NCI-H1092 treated with DMSO at 0.1 percent for 48 hours (cell line): ENCODE data around the gene AIF1L.
"Not testable (repeated sequence)": the region's sequence is repeated elsewhere in the genome, so short reads cannot be mapped to it uniquely, and the experiment has no call there.

Experiments used
- DNase-seq: peaks from one replicate; lab custom pipeline; 2025; lab: John Stamatoyannopoulos, UW

AIF1L gene

DNA sequence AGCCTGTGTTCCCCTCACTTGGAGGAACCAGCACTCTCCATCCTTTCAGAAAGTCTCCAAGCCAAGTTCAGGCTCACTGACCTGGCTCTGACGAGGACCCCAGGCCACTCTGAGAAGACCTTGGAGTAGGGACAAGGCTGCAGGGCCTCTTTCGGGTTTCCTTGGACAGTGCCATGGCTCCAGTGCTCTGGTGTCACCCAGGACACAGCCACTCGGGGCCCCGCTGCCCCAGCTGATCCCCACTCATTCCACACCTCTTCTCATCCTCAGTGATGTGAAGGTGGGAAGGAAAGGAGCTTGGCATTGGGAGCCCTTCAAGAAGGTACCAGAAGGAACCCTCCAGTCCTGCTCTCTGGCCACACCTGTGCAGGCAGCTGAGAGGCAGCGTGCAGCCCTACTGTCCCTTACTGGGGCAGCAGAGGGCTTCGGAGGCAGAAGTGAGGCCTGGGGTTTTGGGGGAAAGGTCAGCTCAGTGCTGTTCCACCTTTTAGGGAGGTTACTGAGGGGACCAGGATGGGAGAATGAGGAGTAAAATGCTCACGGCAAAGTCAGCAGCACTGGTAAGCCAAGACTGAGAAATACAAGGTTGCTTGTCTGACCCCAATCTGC, 24.4 kb downstream of the AIF1L start:
- DNase-seq, result no peak

- no peak for DNase-seq
These were observed 25.0 kb downstream of the AIF1L start for GRCh38 chr9:131121346-131121745.

- no peak for DNase-seq
These were observed 25.8 kb downstream of the AIF1L start for GRCh38 chr9:131122158-131122557.

GRCh38 chr9:131125038-131125287, 28.6 kb downstream of the AIF1L start:
- no peak for DNase-seq

DNA sequence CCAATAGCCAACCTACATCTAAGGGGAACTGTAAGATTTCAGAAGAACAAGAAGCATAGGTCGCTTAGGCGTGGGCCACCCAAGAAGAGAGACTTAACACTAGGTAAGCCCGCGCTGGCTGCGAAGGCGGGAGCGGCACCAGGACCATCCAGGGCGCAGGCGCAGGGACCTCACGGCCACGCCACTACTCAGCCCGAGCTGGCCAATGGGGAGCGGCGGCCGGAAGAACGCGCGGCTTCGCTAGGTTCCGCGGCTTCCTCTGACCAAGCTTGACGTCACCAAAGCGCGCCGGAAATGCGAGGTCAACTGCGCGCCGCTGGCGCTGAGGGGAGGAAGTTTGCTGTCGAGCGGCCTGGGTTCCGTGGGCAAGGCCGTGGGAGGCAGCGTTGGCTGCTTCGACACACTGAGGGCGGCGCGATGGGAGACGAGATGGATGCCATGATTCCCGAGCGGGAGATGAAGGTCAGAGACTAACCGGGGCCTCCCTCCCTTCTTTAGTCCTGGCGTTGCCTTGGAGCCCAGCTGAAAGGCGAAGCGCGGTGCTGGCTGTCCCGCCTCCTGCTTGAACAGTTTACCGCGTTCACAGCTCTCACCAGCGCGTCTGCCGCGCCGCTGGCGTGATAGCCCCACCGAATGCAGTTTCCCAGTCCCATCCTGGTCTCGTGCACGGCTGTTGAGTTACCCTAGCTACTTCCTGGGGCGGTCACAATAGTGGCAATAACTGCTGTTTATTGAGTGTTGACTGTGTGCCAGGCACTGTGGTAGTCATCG, 29.1 kb downstream of the AIF1L start, which contains the start of gene NUP214:
NUP214 (plus strand) TSS at position 299 of the 771 bp plus-strand sequence; CDS start at position 418, 119 bp downstream.
- peak; percentile 95 for DNase-seq

DNA sequence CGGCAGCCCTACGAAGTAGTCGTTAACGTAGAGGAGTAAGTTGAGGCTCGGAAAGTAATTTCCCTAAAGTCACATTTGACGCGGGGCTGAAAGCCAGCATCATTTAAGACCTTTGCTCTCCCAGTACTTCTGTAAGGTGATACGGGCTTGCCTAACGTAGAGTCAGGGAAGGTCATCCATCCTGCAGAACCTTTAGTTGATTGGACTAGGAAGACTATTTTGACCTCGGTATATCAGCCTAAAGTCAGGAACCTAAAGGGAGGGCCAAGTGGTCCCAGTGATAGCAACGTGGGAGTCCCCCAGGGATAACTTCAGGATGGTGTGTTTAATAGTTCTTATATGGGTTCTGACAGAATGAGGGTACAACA, 29.7 kb downstream of the AIF1L start:
- DNase-seq, result no peak

- DNase-seq, result no peak
These were observed 32.9 kb downstream of the AIF1L start for GRCh38 chr9:131129183-131129582.

GRCh38 chr9:131138676-131139075, 42.3 kb downstream of the AIF1L start:
- DNase-seq, result no peak

- DNase-seq, result no peak
These were observed 43.8 kb downstream of the AIF1L start for GRCh38 chr9:131140112-131140511.

- no peak for DNase-seq
These were observed 44.2 kb downstream of the AIF1L start for GRCh38 chr9:131140550-131140949.

- DNase-seq, result no peak
These were observed 45.8 kb downstream of the AIF1L start for GRCh38 chr9:131142160-131142559.

GRCh38 chr9:131144201-131144600, 47.9 kb downstream of the AIF1L start:
- DNase-seq, result no peak

GRCh38 chr9:131145245-131145644, 48.9 kb downstream of the AIF1L start:
- no peak for DNase-seq

DNA sequence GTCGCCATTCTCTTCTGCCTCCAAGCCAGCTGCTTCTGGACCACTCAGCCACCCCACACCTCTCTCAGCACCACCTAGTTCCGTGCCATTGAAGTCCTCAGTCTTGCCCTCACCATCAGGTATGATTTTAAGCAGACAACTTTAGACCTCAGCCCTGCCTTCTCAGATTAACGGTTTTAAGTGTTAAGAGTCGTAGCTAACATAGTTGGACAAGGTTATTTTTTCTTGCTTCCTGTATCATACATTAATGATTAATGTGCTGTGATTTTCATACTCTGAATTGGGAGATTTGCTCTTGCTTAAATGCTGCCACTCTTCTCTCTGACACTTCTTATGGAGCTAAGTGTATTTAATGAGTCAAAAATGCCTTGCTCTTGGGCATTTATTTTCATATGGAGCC, 49.9 kb downstream of the AIF1L start:
- no peak for DNase-seq

GRCh38 chr9:131148276-131148675, 51.9 kb downstream of the AIF1L start:
- no peak for DNase-seq

DNA sequence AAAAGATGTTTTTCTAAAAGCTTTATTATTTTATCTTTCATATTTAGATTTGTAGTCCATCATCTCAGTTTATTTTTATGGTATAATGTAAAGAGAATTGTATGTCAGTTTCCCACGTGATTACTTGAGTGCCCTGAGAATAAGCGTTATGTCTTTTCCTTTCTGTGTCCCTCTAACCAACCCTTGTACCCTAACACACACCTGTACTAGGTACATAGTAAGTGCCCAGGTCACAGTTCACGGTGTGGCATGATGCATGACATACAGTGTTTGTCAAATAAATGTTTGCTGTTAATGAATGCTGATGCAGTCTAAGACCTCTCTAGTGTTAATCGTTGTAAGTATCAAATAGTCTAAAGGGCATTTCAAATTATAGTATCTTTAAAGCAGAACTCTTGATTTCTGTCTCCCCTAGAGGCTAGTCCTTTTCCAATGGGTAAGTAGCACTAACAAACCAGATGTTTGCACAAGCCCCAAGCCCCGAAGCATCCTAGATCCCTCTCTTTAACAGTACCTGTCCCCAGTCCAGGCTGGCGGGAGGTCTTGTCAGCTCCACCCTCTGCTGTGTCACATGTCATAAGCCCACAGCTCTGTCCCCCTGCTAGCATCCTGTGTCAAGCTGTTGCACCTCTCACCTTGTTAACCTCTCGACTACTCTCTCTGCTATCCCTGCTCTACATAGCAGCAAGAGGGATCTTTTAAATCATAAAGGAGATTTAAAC, 52.8 kb downstream of the AIF1L start:
- no peak for DNase-seq

- no peak for DNase-seq
These were observed 53.3 kb downstream of the AIF1L start for GRCh38 chr9:131149688-131150053.

DNA sequence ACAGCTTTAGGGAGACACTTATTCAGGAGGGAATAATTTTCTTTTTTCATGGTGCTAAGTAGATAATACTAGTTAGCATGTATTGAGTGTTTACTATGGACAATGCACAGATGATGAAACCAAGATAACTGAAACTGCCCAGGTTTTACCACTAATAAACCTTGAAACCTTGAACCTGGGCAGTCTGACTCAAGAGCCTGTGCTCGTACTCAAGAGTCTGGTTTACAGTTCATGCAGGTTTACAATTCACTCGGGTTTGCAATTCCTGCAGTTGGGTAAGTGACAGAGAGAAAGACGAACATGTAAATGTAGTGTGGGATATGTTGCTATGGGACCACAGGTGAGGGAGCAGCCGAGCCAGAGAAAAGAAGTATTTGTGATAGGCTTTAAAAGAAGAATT, 57.3 kb downstream of the AIF1L start:
- DNase-seq, result no peak

GRCh38 chr9:131158673-131159072, 62.3 kb downstream of the AIF1L start:
- DNase-seq, result not testable (repeated sequence)

- no peak for DNase-seq
These were observed 64.2 kb downstream of the AIF1L start for GRCh38 chr9:131160416-131161112.

- no peak for DNase-seq
These were observed 65.3 kb downstream of the AIF1L start for GRCh38 chr9:131161585-131161984.

DNA sequence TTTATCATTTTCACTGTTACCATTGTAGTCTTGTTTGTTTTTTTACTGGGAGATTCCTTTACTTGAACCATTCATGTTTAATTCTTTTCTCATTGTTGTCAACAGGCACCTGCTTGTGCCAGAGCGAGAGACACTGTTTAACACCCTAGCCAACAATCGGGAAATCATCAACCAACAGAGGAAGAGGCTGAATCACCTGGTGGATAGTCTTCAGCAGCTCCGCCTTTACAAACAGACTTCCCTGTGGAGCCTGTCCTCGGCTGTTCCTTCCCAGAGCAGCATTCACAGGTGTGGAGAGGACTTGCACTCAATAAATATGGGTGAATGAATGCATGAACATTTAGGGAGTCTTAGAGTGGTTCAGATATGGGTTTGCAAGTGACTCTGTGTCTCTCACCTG, 66.6 kb downstream of the AIF1L start:
- DNase-seq, result no peak

- DNase-seq, result no peak
These were observed 69.2 kb downstream of the AIF1L start for GRCh38 chr9:131165523-131165922.
